PC-9 (cell line): ENCODE measurements around the gene C1QTNF12.

ENCODE experiments used
- EZH2 ChIP-seq: fragments of 200-600 bp; sonication (generic); IDR thresholded peaks from 2 replicates; pipeline ENCODE4 v1.8.0; 2017; ENCODE audit warnings: antibody characterized with exemption, low read depth
- TF ChIP-seq, protein P1 (sequence below): fragments of 200-600 bp; sonication (generic); conservative IDR thresholded peaks from 2 replicates; pipeline ENCODE4 v1.6.1; 2017; ENCODE audit warnings: mixed run types, antibody characterized with exemption, mild to moderate bottlenecking, moderate library complexity

DNA sequence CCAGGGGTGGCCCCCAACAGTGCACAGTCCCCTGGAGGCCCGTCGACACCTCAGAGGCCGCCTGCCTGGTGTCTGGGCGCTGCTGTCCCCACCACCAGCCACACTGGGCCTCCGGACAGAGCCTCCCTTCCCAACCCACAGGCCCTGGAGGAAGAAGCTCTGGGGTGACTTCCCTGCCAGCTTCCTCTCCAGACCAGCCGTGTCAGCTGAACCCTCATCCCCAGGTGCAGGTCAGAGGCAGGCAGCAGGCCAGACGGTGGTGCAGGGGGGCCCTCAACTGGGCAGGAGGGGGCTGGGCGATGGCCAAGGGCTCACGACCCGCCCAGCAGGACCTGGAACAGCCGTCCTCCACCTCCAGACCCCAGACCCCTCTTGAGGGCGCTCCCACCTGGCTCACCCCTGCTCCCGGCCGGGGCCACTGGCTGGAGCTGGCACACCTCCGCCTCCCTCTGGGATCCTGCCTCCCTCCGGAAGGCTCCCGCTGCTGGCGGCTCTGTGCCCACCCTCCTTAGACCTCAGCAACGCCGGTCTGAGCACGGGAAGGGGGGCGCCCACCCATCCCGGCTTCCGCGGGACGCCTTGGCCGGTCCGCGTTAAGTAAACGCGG, 40.6 kb downstream of the C1QTNF12 start:
- TF ChIP-seq, protein P1, sequence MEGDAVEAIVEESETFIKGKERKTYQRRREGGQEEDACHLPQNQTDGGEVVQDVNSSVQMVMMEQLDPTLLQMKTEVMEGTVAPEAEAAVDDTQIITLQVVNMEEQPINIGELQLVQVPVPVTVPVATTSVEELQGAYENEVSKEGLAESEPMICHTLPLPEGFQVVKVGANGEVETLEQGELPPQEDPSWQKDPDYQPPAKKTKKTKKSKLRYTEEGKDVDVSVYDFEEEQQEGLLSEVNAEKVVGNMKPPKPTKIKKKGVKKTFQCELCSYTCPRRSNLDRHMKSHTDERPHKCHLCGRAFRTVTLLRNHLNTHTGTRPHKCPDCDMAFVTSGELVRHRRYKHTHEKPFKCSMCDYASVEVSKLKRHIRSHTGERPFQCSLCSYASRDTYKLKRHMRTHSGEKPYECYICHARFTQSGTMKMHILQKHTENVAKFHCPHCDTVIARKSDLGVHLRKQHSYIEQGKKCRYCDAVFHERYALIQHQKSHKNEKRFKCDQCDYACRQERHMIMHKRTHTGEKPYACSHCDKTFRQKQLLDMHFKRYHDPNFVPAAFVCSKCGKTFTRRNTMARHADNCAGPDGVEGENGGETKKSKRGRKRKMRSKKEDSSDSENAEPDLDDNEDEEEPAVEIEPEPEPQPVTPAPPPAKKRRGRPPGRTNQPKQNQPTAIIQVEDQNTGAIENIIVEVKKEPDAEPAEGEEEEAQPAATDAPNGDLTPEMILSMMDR: no peak
- no peak for TF ChIP-seq EZH2
